A673 (cell line): ENCODE data around the gene CHRNA5.

Source experiments
- EZH2 ChIP-seq: fragments of 200-600 bp; sonication (generic); IDR thresholded peaks from 2 replicates; pipeline ENCODE4 v1.6.1; 2017; ENCODE audit warnings: borderline replicate concordance, low read depth, mild to moderate bottlenecking, mixed read lengths, antibody characterized with exemption, low read length; ENCODE audit not compliant: poor library complexity, severe bottlenecking
- TF ChIP-seq, protein P1 (sequence below): fragments of 300-800, 200-600 bp; sonication (generic); conservative IDR thresholded peaks from 2 replicates; pipeline ENCODE4 v1.5.1; 2017; ENCODE audit warnings: low read depth, mild to moderate bottlenecking, antibody characterized with exemption, low read length, moderate library complexity, mixed read lengths

DNA sequence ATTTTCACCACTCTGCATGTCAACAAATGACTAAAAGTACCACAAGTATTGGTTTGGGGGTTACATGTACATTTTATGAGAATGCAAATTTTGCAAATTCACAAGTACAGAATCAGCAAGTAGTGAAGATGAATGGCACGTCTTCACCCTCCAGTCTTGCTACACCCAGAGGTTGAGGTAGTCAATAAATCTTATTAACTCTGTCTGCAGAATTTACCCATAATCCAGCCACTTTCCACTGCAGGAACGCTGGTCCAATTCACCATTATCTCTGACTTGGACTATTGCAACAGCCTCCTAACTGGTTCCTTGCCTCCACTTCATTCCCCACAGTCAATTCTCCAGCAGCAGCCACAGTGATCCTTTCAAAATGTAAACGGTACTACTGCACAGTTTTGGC lies 14.5 kb upstream of the CHRNA5 start:
- no peak for TF ChIP-seq EZH2
- TF ChIP-seq, protein P1, sequence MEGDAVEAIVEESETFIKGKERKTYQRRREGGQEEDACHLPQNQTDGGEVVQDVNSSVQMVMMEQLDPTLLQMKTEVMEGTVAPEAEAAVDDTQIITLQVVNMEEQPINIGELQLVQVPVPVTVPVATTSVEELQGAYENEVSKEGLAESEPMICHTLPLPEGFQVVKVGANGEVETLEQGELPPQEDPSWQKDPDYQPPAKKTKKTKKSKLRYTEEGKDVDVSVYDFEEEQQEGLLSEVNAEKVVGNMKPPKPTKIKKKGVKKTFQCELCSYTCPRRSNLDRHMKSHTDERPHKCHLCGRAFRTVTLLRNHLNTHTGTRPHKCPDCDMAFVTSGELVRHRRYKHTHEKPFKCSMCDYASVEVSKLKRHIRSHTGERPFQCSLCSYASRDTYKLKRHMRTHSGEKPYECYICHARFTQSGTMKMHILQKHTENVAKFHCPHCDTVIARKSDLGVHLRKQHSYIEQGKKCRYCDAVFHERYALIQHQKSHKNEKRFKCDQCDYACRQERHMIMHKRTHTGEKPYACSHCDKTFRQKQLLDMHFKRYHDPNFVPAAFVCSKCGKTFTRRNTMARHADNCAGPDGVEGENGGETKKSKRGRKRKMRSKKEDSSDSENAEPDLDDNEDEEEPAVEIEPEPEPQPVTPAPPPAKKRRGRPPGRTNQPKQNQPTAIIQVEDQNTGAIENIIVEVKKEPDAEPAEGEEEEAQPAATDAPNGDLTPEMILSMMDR, result no peak
